C4-2B (cell line): Measurements from ENCODE around the gene SMOC2.

Source experiments
- CTCF ChIP-seq: fragments of 450-650 bp; conservative IDR thresholded peaks from 2 replicates; pipeline ENCODE4 v1.5.1; 2017; ENCODE audit warnings: mild to moderate bottlenecking
- ZFX ChIP-seq: fragments of 450-650 bp; IDR thresholded peaks from 2 replicates; pipeline ENCODE4 v1.6.1; 2017

- TF ChIP-seq CTCF (no peak), ZFX (no peak)
Measured at GRCh38 chr6:168670401-168670985, 229.5 kb downstream of the SMOC2 start.
